CMK (cell line): ENCODE results near the gene DSCAML1.

Experiments
- DNase-seq: peaks from one replicate; pipeline ENCODE4 v3.0.0-alpha.2; 2010; ENCODE audit warnings: low read depth

Gene DSCAML1

GRCh38 chr11:117488996-117489952, 307.7 kb downstream of the DSCAML1 start:
- DNase-seq = no peak

GRCh38 chr11:117486059-117486458, 311.0 kb downstream of the DSCAML1 start:
- DNase-seq = no peak

- no peak for DNase-seq
Observed at GRCh38 chr11:117484156-117484555, 312.9 kb downstream of the DSCAML1 start.

- no peak for DNase-seq
Observed at GRCh38 chr11:117483372-117483771, 313.6 kb downstream of the DSCAML1 start.

- no peak for DNase-seq
Observed at GRCh38 chr11:117482881-117483280, 314.1 kb downstream of the DSCAML1 start.

GRCh38 chr11:117481885-117482284, 315.1 kb downstream of the DSCAML1 start:
- DNase-seq = no peak

- DNase-seq = no peak
Observed at GRCh38 chr11:117481036-117481435, 316.0 kb downstream of the DSCAML1 start.

- DNase-seq = no peak
Observed at GRCh38 chr11:117480221-117480620, 316.8 kb downstream of the DSCAML1 start.

GRCh38 chr11:117479372-117479771, 317.6 kb downstream of the DSCAML1 start:
- DNase-seq = no peak

- DNase-seq = no peak
Observed at GRCh38 chr11:117478926-117479325, 318.1 kb downstream of the DSCAML1 start.

GRCh38 chr11:117478126-117478860, 318.7 kb downstream of the DSCAML1 start:
- DNase-seq = no peak

- no peak for DNase-seq
Observed at GRCh38 chr11:117477721-117478120, 319.3 kb downstream of the DSCAML1 start.

GRCh38 chr11:117476531-117477142, 320.4 kb downstream of the DSCAML1 start:
- no peak for DNase-seq

- DNase-seq = no peak
Observed at GRCh38 chr11:117475716-117476530, 321.1 kb downstream of the DSCAML1 start.

- no peak for DNase-seq
Observed at GRCh38 chr11:117473481-117474091, 323.4 kb downstream of the DSCAML1 start.

- no peak for DNase-seq
Observed at GRCh38 chr11:117471776-117472175, 325.2 kb downstream of the DSCAML1 start.

- no peak for DNase-seq
Observed at GRCh38 chr11:117470576-117470975, 326.4 kb downstream of the DSCAML1 start.

GRCh38 chr11:117468888-117469287, 328.1 kb downstream of the DSCAML1 start:
- no peak for DNase-seq

GRCh38 chr11:117467770-117468169, 329.2 kb downstream of the DSCAML1 start:
- no peak for DNase-seq

- DNase-seq = no peak
Observed at GRCh38 chr11:117466966-117467365, 330.1 kb downstream of the DSCAML1 start.
